NCI-H187 treated with DMSO at 0.1 percent for 48 hours (cell line): Measurements from ENCODE around the gene SLC41A1.

Experiments used
- DNase-seq: peaks from one replicate; lab custom pipeline; 2025; lab: John Stamatoyannopoulos, UW

The SLC41A1 gene

GRCh38 chr1:205787287-205787916 lies 25.6 kb downstream of the SLC41A1 start:
- no peak for DNase-seq

GRCh38 chr1:205786601-205787000 lies 26.4 kb downstream of the SLC41A1 start:
- no peak for DNase-seq

- DNase-seq, result no peak
Observed at GRCh38 chr1:205785446-205785845, 27.6 kb downstream of the SLC41A1 start.

GRCh38 chr1:205783904-205784303 lies 29.1 kb downstream of the SLC41A1 start:
- DNase-seq, result no peak

- DNase-seq, result no peak
Observed at GRCh38 chr1:205783433-205783795, 29.6 kb downstream of the SLC41A1 start.

- DNase-seq, result no peak
Observed at GRCh38 chr1:205782627-205783432, 30.2 kb downstream of the SLC41A1 start.

GRCh38 chr1:205780335-205780734 lies 32.7 kb downstream of the SLC41A1 start:
- no peak for DNase-seq

GRCh38 chr1:205777994-205778393 lies 35.0 kb downstream of the SLC41A1 start:
- DNase-seq, result no peak

GRCh38 chr1:205775717-205776056 lies 37.3 kb downstream of the SLC41A1 start:
- no peak for DNase-seq

GRCh38 chr1:205775015-205775716 lies 37.8 kb downstream of the SLC41A1 start, which contains the start of gene RAB29:
Gene RAB29 (minus strand): TSS chr1:205775482. CDS start chr1:205774956, 526 bp downstream.
- DNase-seq, result peak; percentile 45

- DNase-seq, result no peak
Observed at GRCh38 chr1:205774198-205775014, 38.6 kb downstream of the SLC41A1 start.

- no peak for DNase-seq
Observed at GRCh38 chr1:205772607-205773032, 40.4 kb downstream of the SLC41A1 start.

- no peak for DNase-seq
Observed at GRCh38 chr1:205770618-205771017, 42.4 kb downstream of the SLC41A1 start.

- no peak for DNase-seq
Observed at GRCh38 chr1:205769641-205770365, 43.2 kb downstream of the SLC41A1 start.

GRCh38 chr1:205767248-205767647 lies 45.8 kb downstream of the SLC41A1 start:
- no peak for DNase-seq

- DNase-seq, result no peak
Observed at GRCh38 chr1:205766570-205766969, 46.4 kb downstream of the SLC41A1 start.

- no peak for DNase-seq
Observed at GRCh38 chr1:205766038-205766437, 47.0 kb downstream of the SLC41A1 start.

GRCh38 chr1:205764578-205764977 lies 48.4 kb downstream of the SLC41A1 start:
- no peak for DNase-seq

GRCh38 chr1:205763980-205764379 lies 49.0 kb downstream of the SLC41A1 start:
- no peak for DNase-seq

- no peak for DNase-seq
Observed at GRCh38 chr1:205760606-205761005, 52.4 kb downstream of the SLC41A1 start.

GRCh38 chr1:205756552-205756951 lies 56.4 kb downstream of the SLC41A1 start:
- DNase-seq, result no peak
